HEK293T (cell line): ENCODE data around the gene HOXA9.

Experiments used
- ARNT ChIP-seq: fragments of 450-650 bp; IDR thresholded peaks from 2 replicates; pipeline ENCODE4 v1.6.1; 2017; ENCODE audit warnings: mild to moderate bottlenecking
- BHLHE40 ChIP-seq: fragments of 450-650 bp; IDR thresholded peaks from 2 replicates; pipeline ENCODE4 v1.6.1; 2016; ENCODE audit warnings: mild to moderate bottlenecking, moderate library complexity, borderline replicate concordance
- CTBP1 ChIP-seq: fragments of 450-650 bp; IDR thresholded peaks from 2 replicates; pipeline ENCODE4 v1.6.1; 2016; ENCODE audit warnings: borderline replicate concordance
- ELF4 ChIP-seq: fragments of 450-650 bp; IDR thresholded peaks from 2 replicates; pipeline ENCODE4 v1.6.1; 2017; ENCODE audit warnings: antibody characterized with exemption
- FOXA1 ChIP-seq: fragments of 450-650 bp; IDR thresholded peaks from 2 replicates; pipeline ENCODE4 v1.6.1; 2016; ENCODE audit warnings: mild to moderate bottlenecking
- FOXK2 ChIP-seq: fragments of 450-650 bp; IDR thresholded peaks from 2 replicates; pipeline ENCODE4 v1.6.1; 2016; ENCODE audit warnings: mild to moderate bottlenecking
- FOXM1 ChIP-seq: fragments of 450-650 bp; IDR thresholded peaks from 2 replicates; pipeline ENCODE4 v1.6.1; 2017; ENCODE audit warnings: mild to moderate bottlenecking, borderline replicate concordance
- HDGF ChIP-seq: fragments of 450-650 bp; IDR thresholded peaks from 2 replicates; pipeline ENCODE4 v1.6.1; 2017; ENCODE audit warnings: antibody characterized with exemption, borderline replicate concordance
- LEF1 ChIP-seq: fragments of 450-650 bp; IDR thresholded peaks from 2 replicates; pipeline ENCODE4 v1.6.1; 2017; ENCODE audit warnings: mild to moderate bottlenecking, borderline replicate concordance
- NFRKB ChIP-seq: fragments of 450-650 bp; IDR thresholded peaks from 2 replicates; pipeline ENCODE4 v1.6.1; 2016; ENCODE audit warnings: mild to moderate bottlenecking, moderate library complexity
- SP1 ChIP-seq: fragments of 450-650 bp; IDR thresholded peaks from 2 replicates; pipeline ENCODE4 v1.6.1; 2017
- SUZ12 ChIP-seq: fragments of 450-650 bp; IDR thresholded peaks from 2 replicates; pipeline ENCODE4 v1.6.1; 2016; ENCODE audit warnings: mild to moderate bottlenecking
- TARDBP ChIP-seq: fragments of 450-650 bp; IDR thresholded peaks from 2 replicates; pipeline ENCODE4 v1.6.1; 2016

GRCh38 chr7:27185854-27186667 is 20.7 kb upstream of the HOXA9 start:
- TF ChIP-seq BHLHE40 (no peak), ARNT (no peak), FOXM1 (no peak), FOXA1 (no peak), SUZ12 (no peak), FOXK2 (no peak), SP1 (no peak), LEF1 (no peak), TARDBP (no peak), HDGF (peak; percentile 66; the same call in 1 of the 2 replicates), ELF4 (no peak), NFRKB (no peak), CTBP1 (no peak)
